IMR-90 (cell line): ENCODE data around the gene TMEM170A. TPM values are rescaled to one million over a fixed set of nuclear protein-coding genes. Genes with fewer than 3 reads are reported as not detected.

Source experiments
- ATAC-seq: fragments of 200-7000 bp; cut with Tn5 transposase; 2 replicates; pipeline ENCODE4 v1.9.1; 2020; ENCODE audit warnings: low read depth, mild to moderate bottlenecking, moderate library complexity
- BruUV-seq: library from RNA; stranded (reverse); fragments of 400-500 nt; replicated peaks from 2 replicates; lab custom pipeline; 2021; lab: Mats Ljungman, UMichigan
- CTCF ChIA-PET: fragments of 300-600 bp; formaldehyde crosslinking; extraction: SDS; loops from one replicate; lab custom pipeline; 2021; ENCODE audit warnings: antibody characterized with exemption; lab: Yijun Ruan, JAX
- POLR2A ChIA-PET: fragments of 300-600 bp; sonication (Branson Sonifier 250); formaldehyde crosslinking; loops from one replicate; lab custom pipeline; 2022; ENCODE audit warnings: antibody characterized with exemption; ENCODE audit not compliant: unreplicated experiment; lab: Charles Lee
- DNase-seq: peaks from one replicate; pipeline ENCODE4 v3.0.0; 2013
- H2AFZ ChIP-seq: replicated peaks from 2 replicates; pipeline ENCODE3; 2013; ENCODE audit warnings: low read length, mild to moderate bottlenecking; ENCODE audit not compliant: poor library complexity
- H2AK5ac ChIP-seq: 2 replicates; pipeline ENCODE4 v1.6.1; 2013; ENCODE audit warnings: low read depth, low read length, inconsistent platforms
- H2AK9ac ChIP-seq: replicated peaks from 2 replicates; pipeline ENCODE3; 2013; ENCODE audit warnings: mild to moderate bottlenecking, low read depth, low read length, moderate library complexity; ENCODE audit not compliant: poor library complexity
- H2BK120ac ChIP-seq: 2 replicates; pipeline ENCODE4 v1.6.1; 2013; ENCODE audit warnings: low read depth, low read length, inconsistent platforms
- H2BK15ac ChIP-seq: 3 replicates; pipeline ENCODE4 v1.6.1; 2013; ENCODE audit warnings: low read depth, low read length, inconsistent platforms
- H2BK20ac ChIP-seq: 2 replicates; pipeline ENCODE4 v1.6.1; 2013; ENCODE audit warnings: low read depth, mild to moderate bottlenecking, inconsistent platforms, low read length, moderate library complexity
- H2BK5ac ChIP-seq: 2 replicates; pipeline ENCODE4 v1.6.1; 2013; ENCODE audit warnings: mild to moderate bottlenecking, low read depth, low read length, inconsistent platforms; ENCODE audit not compliant: poor library complexity, severe bottlenecking
- H3K14ac ChIP-seq: replicated peaks from 2 replicates; pipeline ENCODE4 v1.6.1; 2013; ENCODE audit warnings: low read depth, low read length, inconsistent platforms
- H3K18ac ChIP-seq: 2 replicates; pipeline ENCODE4 v1.6.1; 2013; ENCODE audit warnings: low read depth, low read length, control low read depth
- H3K23ac ChIP-seq: 2 replicates; pipeline ENCODE4 v1.6.1; 2013; ENCODE audit warnings: low read depth, low read length, inconsistent platforms
- H3K27ac ChIP-seq: 2 replicates; pipeline ENCODE4 v1.5.1; 2013; ENCODE audit warnings: mild to moderate bottlenecking, control low read depth, low read length; ENCODE audit not compliant: insufficient read depth
- H3K27me3 ChIP-seq: 2 replicates; pipeline ENCODE4 v1.6.1; 2013; ENCODE audit warnings: low read length; ENCODE audit not compliant: control insufficient read depth, insufficient read depth
- H3K36me3 ChIP-seq: 2 replicates; pipeline ENCODE4 v1.6.1; 2013; ENCODE audit warnings: low read length, mixed read lengths; ENCODE audit not compliant: control insufficient read depth, insufficient read depth
- H3K4ac ChIP-seq: 2 replicates; pipeline ENCODE4 v1.6.1; 2013; ENCODE audit warnings: low read depth, low read length, inconsistent platforms
- H3K4me1 ChIP-seq: 2 replicates; pipeline ENCODE4 v1.6.1; 2013; ENCODE audit warnings: low read length, mixed read lengths; ENCODE audit not compliant: control insufficient read depth, insufficient read depth
- H3K4me2 ChIP-seq: 2 replicates; pipeline ENCODE4 v1.6.1; 2013; ENCODE audit warnings: low read depth, mild to moderate bottlenecking, control low read depth, low read length, moderate library complexity
- H3K4me3 ChIP-seq: 2 replicates; pipeline ENCODE4 v1.5.1; 2013; ENCODE audit warnings: low read depth, mild to moderate bottlenecking, control low read depth, low read length, moderate library complexity; ENCODE audit not compliant: insufficient read depth
- H3K56ac ChIP-seq: 2 replicates; pipeline ENCODE4 v1.6.1; 2013; ENCODE audit warnings: low read length, inconsistent platforms; ENCODE audit not compliant: insufficient read depth; ENCODE audit errors: extremely low read depth
- H3K79me1 ChIP-seq, 2 experiments: 2 replicates each; pipeline ENCODE4 v1.6.1; 2013; ENCODE audit warnings: low read length in 2 of 2, inconsistent platforms in 1 of 2, low read depth in 1 of 2
- H3K9ac ChIP-seq: 2 replicates; pipeline ENCODE4 v1.6.1; 2013; ENCODE audit warnings: low read depth, low read length, control low read depth
- H3K9me1 ChIP-seq: 2 replicates; pipeline ENCODE4 v1.6.1; 2013; ENCODE audit warnings: low read length, inconsistent platforms; ENCODE audit not compliant: insufficient read depth
- H3K9me3 ChIP-seq: 2 replicates; pipeline ENCODE4 v1.6.1; 2013; ENCODE audit warnings: low read length; ENCODE audit not compliant: control insufficient read depth, insufficient read depth
- H4K20me1 ChIP-seq: 2 replicates; pipeline ENCODE4 v1.6.1; 2013; ENCODE audit warnings: low read length, inconsistent platforms; ENCODE audit not compliant: insufficient read depth
- H4K5ac ChIP-seq: 2 replicates; pipeline ENCODE4 v1.6.1; 2013; ENCODE audit warnings: mild to moderate bottlenecking, low read depth, low read length, control low read depth
- H4K8ac ChIP-seq, 2 experiments: 2 replicates each; pipeline ENCODE4 v1.6.1; 2013; ENCODE audit warnings: low read depth in 2 of 2, low read length in 2 of 2, control low read depth in 1 of 2, inconsistent platforms in 1 of 2
- H4K91ac ChIP-seq: 2 replicates; pipeline ENCODE4 v1.6.1; 2013; ENCODE audit warnings: low read depth, low read length, inconsistent platforms; ENCODE audit not compliant: insufficient read depth
- CEBPB ChIP-seq: IDR thresholded peaks from 2 replicates; pipeline ENCODE4 v1.6.1; 2012; ENCODE audit warnings: low read depth, low read length, improper control_type of control experiment
- FOS ChIP-seq: fragments of 150-350 bp; IDR thresholded peaks from 2 replicates; pipeline ENCODE4 v1.6.1; 2016; ENCODE audit warnings: low read depth, low read length
- NFE2L2 ChIP-seq: fragments of 150-350 bp; IDR thresholded peaks from 2 replicates; pipeline ENCODE4 v1.6.1; 2016; ENCODE audit warnings: low read depth, mild to moderate bottlenecking, low read length
- POLR2A ChIP-seq: IDR thresholded peaks from 2 replicates; pipeline ENCODE4 v1.6.1; 2012; ENCODE audit warnings: mild to moderate bottlenecking, low read depth, low read length
- RFX5 ChIP-seq: IDR thresholded peaks from 2 replicates; pipeline ENCODE4 v1.8.0; 2012; ENCODE audit warnings: low read depth, mild to moderate bottlenecking, low read length, moderate library complexity
- WGBS, 2 experiments: methylation state at CpG; one replicate each; pipeline versions ENCODE4 v1.1.5 to v1.1.7; 2013; ENCODE audit warnings: missing lambda C conversion rate in 2 of 2; ENCODE audit not compliant: insufficient read length in 1 of 2; ENCODE audit errors: extremely low coverage in 2 of 2; 5-methylcytosine and 5-hydroxymethylcytosine counted together
- dilution Hi-C: fragments of 300-500 bp; cut with HindIII; formaldehyde crosslinking; loops from one replicate; pipeline ENCODE4 v1.14.3; 2018; ENCODE audit warnings: low sequenced_read_pairs; ENCODE audit not compliant: unreplicated experiment
- in situ Hi-C: fragments of 300-500 bp; cut with MboI; formaldehyde crosslinking; loops from 3 replicates; pipeline ENCODE4 v1.14.3; 2019; ENCODE audit warnings: low sequenced_read_pairs, inconsistent platforms, mixed read lengths
- intact Hi-C: fragments of 100-400 bp; cut with micrococcal nuclease; formaldehyde crosslinking; loops from 2 replicates; pipeline ENCODE4 v1.10.0; 2022
- polyA plus RNA-seq, 3 experiments: library from polyadenylated mRNA; depleted of rRNA; stranded (reverse); fragments of >200 nt; gene quantifications; 2 replicates each; pipeline ENCODE4 v1.2.3, GENCODE V29; 2012; ENCODE audit warnings: low replicate concordance in 1 of 3
- total RNA-seq: library from RNA; depleted of rRNA; stranded (reverse); fragments of >200 nt; gene quantifications from 2 replicates; pipeline ENCODE4 v1.2.3, GENCODE V29; 2012
- TF ChIP-seq, protein P1 (sequence below): conservative IDR thresholded peaks from 2 replicates; pipeline ENCODE4 v1.5.1; 2012; ENCODE audit warnings: mild to moderate bottlenecking, low read depth, low read length, improper control_type of control experiment
- TF ChIP-seq, protein P2 (sequence below): fragments of 150-350 bp; IDR thresholded peaks from 2 replicates; pipeline ENCODE4 v1.6.1; 2017; ENCODE audit warnings: mild to moderate bottlenecking, antibody characterized with exemption, low read length, low read depth

TMEM170A gene
- total and polyA plus RNA-seq, 2 of the 4 experiments (the other 2 are of a cell fraction): 7.3 to 10.9 TPM

DNA sequence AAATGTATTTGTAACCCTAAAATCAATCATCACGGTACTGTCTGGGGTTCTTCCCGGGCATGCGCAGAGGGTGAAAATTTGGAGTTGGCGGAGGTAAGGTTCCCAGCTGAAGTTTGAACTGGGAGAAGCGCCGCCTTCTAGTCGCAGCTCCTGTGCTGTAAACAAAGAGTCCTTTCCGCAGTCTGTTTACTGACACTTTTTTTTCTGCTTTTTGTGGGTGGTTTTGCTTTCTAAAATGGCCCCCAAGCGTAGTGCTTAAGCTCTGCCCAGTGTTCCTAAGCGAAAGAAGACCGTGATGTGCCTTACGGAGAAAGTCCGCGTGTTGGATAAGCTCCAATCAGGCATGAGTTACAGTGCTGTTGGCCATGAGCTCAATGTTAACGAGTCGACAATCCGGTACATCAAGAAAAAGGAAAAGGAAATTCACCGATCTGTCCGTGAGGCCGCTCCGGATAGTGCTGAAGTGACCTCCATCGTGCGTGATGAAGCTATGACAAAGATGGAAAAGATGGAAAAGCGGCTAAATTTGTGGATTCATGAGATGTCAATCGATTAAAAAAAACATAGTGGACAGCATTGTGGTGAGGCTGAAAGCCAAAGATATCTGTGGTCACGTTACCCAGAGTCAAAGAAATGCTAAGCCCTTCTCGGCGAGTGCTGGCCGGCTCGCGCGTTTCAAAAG, 30.6 kb downstream of the TMEM170A start:
- dilution Hi-C loops: no loop called here
- Histone ChIP-seq H3K36me3 (peaks cover 2% of the 10 kb centered on the region; the same call in 1 of the 2 replicates), H3K4me3 (peak overlapping the region; percentile 79), H2AFZ (peak overlapping the region; percentile 99), H3K14ac (peak overlapping the region; percentile 89), H2BK5ac (peak overlapping the region; percentile 86), H3K18ac (peak overlapping the region; percentile 71), H4K91ac (peak overlapping the region; percentile 60), H3K4me1 (no peaks in the 10 kb centered on the region), H3K9me1 (no peaks in the 10 kb centered on the region), H3K23ac (peak overlapping the region; percentile 57), H2BK15ac (peak overlapping the region; percentile 37; the same call in 1 of the 3 replicates), H2AK5ac (peak overlapping the region; percentile 7; the same call in 1 of the 2 replicates), H3K56ac (peak overlapping the region; percentile 73), H3K9ac (peak overlapping the region; percentile 77), H3K4ac (peak overlapping the region; percentile 85), H4K5ac (peak overlapping the region; percentile 89), H4K8ac (peak overlapping the region; percentile 82 to 96), H3K79me1 (peaks cover 10 to 37% of the 10 kb centered on the region in 2 experiments; a peak in 3 of 4 replicates), H3K27me3 (no peaks in the 10 kb centered on the region), H2BK120ac (peak overlapping the region; percentile 72), H3K9me3 (no peaks in the 10 kb centered on the region), H3K4me2 (peak overlapping the region; percentile 76), H3K27ac (peak overlapping the region; percentile 86), H2AK9ac (peak overlapping the region; percentile 25), H4K20me1 (no peaks in the 10 kb centered on the region), H2BK20ac (peak overlapping the region; percentile 47)
- DNase-seq: peak; percentile 97
- BruUV-seq: no TSS peak
- POLR2A ChIA-PET: interaction anchor here (0.6 kb wide), 2 partner anchors 232 to 268 kb away, joined by 5 to 8 read pairs; no protein-coding TSS in a partner anchor
- ATAC-seq: peak; percentile 74
- CTCF ChIA-PET: interaction anchor here (0.5 to 0.8 kb wide), 3 partner anchors 13 to 314 kb away, joined by 3 to 6 read pairs (median 3); no protein-coding TSS in a partner anchor
- 3% methylated on average over 21 of the region's 32 CpGs; no CpG with 5 or more reads in 1 of the 2 experiments for WGBS, 2 experiments
- intact Hi-C loops: no loop called here
- TF ChIP-seq RFX5 (no peak), CEBPB (no peak), FOS (no peak), NFE2L2 (no peak), POLR2A (peak; percentile 31; the same call in 1 of the 2 replicates)
- TF ChIP-seq, protein P1, sequence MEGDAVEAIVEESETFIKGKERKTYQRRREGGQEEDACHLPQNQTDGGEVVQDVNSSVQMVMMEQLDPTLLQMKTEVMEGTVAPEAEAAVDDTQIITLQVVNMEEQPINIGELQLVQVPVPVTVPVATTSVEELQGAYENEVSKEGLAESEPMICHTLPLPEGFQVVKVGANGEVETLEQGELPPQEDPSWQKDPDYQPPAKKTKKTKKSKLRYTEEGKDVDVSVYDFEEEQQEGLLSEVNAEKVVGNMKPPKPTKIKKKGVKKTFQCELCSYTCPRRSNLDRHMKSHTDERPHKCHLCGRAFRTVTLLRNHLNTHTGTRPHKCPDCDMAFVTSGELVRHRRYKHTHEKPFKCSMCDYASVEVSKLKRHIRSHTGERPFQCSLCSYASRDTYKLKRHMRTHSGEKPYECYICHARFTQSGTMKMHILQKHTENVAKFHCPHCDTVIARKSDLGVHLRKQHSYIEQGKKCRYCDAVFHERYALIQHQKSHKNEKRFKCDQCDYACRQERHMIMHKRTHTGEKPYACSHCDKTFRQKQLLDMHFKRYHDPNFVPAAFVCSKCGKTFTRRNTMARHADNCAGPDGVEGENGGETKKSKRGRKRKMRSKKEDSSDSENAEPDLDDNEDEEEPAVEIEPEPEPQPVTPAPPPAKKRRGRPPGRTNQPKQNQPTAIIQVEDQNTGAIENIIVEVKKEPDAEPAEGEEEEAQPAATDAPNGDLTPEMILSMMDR: no peak
- TF ChIP-seq, protein P2, sequence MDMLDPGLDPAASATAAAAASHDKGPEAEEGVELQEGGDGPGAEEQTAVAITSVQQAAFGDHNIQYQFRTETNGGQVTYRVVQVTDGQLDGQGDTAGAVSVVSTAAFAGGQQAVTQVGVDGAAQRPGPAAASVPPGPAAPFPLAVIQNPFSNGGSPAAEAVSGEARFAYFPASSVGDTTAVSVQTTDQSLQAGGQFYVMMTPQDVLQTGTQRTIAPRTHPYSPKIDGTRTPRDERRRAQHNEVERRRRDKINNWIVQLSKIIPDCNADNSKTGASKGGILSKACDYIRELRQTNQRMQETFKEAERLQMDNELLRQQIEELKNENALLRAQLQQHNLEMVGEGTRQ: peak; percentile 90
- in situ Hi-C loops: no loop called here
